ENCODE data around the gene EHBP1. TPM values are rescaled to one million over a fixed set of nuclear protein-coding genes. Genes with fewer than 3 reads are reported as not detected.
A peak's percentile ranks its signal among the peaks of the same experiment; 100 is the strongest.

Gene EHBP1
- 23.1 TPM for polyA plus RNA-seq (2013, experiment 1 of 2)
- 31.1 TPM for polyA plus RNA-seq (2013, experiment 2 of 2)

DNA sequence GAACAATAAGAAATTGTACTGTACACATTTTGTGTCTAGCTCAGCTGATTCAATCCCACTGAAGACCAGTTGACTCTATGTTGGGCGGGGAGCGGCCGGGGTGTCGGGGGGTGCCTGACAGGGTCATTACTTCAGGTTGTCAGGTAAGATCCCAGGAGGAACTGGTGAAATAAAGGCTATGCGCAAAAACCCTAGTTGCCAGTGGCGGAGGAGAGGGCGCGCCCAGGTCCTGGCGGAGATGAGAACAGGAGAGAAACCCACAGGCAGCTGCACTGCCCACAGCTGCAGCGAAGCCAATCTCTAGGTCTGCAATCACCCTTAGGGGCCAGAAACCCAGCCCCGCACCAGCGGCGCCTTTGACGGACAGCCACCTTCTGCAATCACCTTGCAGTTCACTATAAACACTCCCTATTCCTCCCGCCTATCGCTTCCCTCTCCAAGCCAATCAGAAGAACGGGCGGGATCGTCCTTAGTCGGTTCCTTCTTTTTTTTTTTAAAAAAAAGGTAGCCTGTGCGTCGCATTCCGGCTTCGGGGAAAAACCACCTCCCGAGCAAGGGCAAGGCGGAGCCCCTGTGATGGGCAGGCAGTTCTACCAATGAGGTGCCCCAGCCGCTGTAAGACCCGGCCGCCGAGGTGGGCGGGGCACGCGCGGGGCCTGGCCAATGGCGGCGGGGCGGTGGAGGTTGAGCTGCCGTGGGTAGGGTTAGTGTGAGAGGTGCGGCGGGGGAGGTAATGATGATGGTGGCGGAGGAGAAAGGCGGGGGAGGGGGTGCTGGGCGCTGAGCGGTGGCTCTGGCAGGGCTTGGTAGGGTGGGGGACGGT, at the start of gene EHBP1:
EHBP1 (plus strand) TSS at position 707 of the 823 bp plus-strand sequence. CDS start 1,479 bp downstream, outside the sequence.
- 1% methylated on average over 45 of the region's 45 CpGs for WGBS

DNA sequence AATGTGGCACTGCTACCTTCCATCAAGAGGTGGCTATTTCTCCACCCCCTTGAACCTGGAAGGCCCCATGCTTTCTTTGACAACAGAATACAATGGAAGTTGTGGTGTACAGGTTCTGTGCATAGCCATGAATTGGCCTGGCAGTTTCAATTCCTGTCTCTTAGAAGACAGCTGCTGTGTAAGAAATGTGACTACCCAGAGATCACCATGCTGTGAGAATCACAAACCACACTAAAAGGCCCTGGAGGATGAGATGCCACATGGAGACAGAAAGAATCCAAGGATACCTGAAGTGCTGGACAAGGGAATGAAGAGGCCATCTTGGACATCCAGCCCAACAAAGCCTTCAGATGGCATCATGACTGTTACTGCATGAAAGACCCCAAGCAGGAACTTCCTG, 47.7 kb upstream of the EHBP1 start:
- Histone ChIP-seq H3K9ac (ENCODE audit: low read depth, low read length) (no peak overlapping the region), H3K27ac (ENCODE audit: low read depth, low read length) (no peak overlapping the region), H3K36me3 (ENCODE audit: insufficient read depth, low read length) (no peaks in the 10 kb centered on the region), H3K27me3 (ENCODE audit: insufficient read depth, low read length) (no peaks in the 10 kb centered on the region), H3K9me3 (ENCODE audit: insufficient read depth, low read depth, low read length) (no peaks in the 10 kb centered on the region), H3K4me3 (ENCODE audit: low read length) (no peak overlapping the region), H3K4me1 (ENCODE audit: insufficient read depth, low read length) (peaks cover 8% of the 10 kb centered on the region; the same call in 1 of the 2 replicates)

More for the DNA sequence above, at the start of gene EHBP1:
- H3K4me3 ChIP-seq (ENCODE audit: low read length), result peak within 1 kb of the TSS; percentile 79
- peaks cover 23% of the 10 kb centered on the region for H3K36me3 ChIP-seq (ENCODE audit: insufficient read depth, low read length)
- peaks cover 29% of the 10 kb centered on the region; the same call in 1 of the 2 replicates for H3K4me1 ChIP-seq (ENCODE audit: insufficient read depth, low read length)
- H3K9ac ChIP-seq (ENCODE audit: low read depth, low read length), result peak within 1 kb of the TSS; percentile 66
- no peaks in the 10 kb centered on the region for H3K9me3 ChIP-seq (ENCODE audit: insufficient read depth, low read depth, low read length)
- no peaks in the 10 kb centered on the region for H3K27me3 ChIP-seq (ENCODE audit: insufficient read depth, low read length)
- H3K27ac ChIP-seq (ENCODE audit: low read depth, low read length), result peak within 1 kb of the TSS; percentile 63; the same call in 1 of the 2 replicates

DNA sequence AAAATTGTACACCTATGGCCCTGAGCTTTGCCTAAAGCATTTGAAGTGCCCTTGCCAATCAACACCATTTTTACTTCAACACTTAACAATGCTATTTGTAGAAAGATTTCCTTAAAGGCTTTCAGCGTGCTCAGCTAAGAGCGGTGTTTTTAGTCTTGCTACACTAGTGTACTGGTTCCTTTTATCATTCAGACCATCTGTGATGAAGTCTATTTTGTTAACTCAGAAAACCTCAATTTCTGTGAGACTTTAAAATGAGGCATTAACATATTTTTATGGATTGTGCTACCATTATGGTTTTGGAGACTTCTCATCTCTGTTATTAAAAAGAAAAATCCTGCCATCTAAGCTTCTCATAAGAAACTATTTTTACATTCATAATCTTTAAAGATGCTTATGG, 46.6 kb upstream of the EHBP1 start:
- 94% methylated on average over 2 of the region's 2 CpGs for WGBS
- Histone ChIP-seq H3K27me3 (ENCODE audit: insufficient read depth, low read length) (no peaks in the 10 kb centered on the region), H3K27ac (ENCODE audit: low read depth, low read length) (no peak overlapping the region), H3K4me3 (ENCODE audit: low read length) (no peak overlapping the region), H3K9ac (ENCODE audit: low read depth, low read length) (no peak overlapping the region), H3K4me1 (ENCODE audit: insufficient read depth, low read length) (peaks cover 8% of the 10 kb centered on the region; the same call in 1 of the 2 replicates), H3K9me3 (ENCODE audit: insufficient read depth, low read depth, low read length) (no peaks in the 10 kb centered on the region), H3K36me3 (ENCODE audit: insufficient read depth, low read length) (no peaks in the 10 kb centered on the region)

DNA sequence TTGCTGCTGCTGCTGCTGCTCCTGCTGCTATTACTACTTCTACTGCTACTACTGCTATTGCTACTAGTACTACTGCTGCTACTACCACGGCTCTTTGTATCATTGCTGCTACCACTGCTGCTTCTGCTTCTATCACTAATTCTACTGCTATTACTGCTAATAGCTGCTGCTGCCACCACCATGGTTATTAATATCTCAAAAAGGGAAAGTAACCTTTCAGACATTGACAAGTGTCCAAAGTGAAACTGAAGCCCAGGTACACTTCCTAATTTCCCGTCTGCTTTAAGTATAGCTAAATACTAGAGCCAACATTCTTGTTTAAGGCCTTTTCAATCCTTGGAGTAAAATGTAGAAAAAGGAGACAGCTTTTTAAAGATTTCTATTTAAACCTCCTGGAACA, 45.4 kb upstream of the EHBP1 start:
- no peak overlapping the region for H3K27ac ChIP-seq (ENCODE audit: low read depth, low read length)
- H3K4me1 ChIP-seq (ENCODE audit: insufficient read depth, low read length), result peaks cover 8% of the 10 kb centered on the region; the same call in 1 of the 2 replicates
- no peaks in the 10 kb centered on the region for H3K9me3 ChIP-seq (ENCODE audit: insufficient read depth, low read depth, low read length)
- no peak overlapping the region for H3K9ac ChIP-seq (ENCODE audit: low read depth, low read length)
- H3K27me3 ChIP-seq (ENCODE audit: insufficient read depth, low read length), result no peaks in the 10 kb centered on the region
- H3K4me3 ChIP-seq (ENCODE audit: low read length), result no peak overlapping the region
- H3K36me3 ChIP-seq (ENCODE audit: insufficient read depth, low read length), result no peaks in the 10 kb centered on the region
- 93% methylated on average over 2 of the region's 2 CpGs for WGBS

DNA sequence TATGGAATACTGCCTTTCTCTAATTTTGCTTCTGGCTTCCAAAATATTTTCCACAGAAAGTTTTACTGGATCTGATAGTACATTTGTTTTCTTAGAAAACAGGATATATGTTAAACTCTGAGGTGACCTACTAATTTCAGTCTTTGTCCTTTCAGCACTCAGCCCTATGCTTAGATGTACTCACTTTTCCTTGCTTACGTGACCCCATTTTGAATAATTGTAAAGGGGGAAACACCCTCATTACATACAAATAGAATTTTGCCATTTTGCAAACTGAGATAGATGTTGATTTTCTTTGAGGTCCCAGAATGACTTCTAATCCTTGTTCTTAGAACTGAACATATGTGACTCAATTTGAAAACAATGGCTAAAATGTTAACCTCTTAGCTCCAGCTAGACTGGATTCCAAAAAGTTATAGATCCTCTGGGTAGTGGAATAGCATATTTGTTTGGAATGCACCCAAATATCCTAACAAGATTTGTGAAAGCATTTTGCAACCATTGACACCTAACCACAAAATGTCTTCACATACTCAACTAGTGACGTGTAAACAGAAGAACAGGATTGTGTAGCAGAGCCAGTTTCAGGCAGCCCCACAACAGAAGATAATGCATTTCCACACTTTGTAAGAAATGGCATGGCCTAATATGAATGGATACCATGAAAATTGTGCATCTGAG, 44.8 kb upstream of the EHBP1 start:
- H3K4me3 ChIP-seq (ENCODE audit: low read length), result no peak overlapping the region
- WGBS, result 98% methylated on average over 2 of the region's 2 CpGs
- peaks cover 8% of the 10 kb centered on the region; the same call in 1 of the 2 replicates for H3K4me1 ChIP-seq (ENCODE audit: insufficient read depth, low read length)
- H3K27ac ChIP-seq (ENCODE audit: low read depth, low read length), result no peak overlapping the region
- no peaks in the 10 kb centered on the region for H3K9me3 ChIP-seq (ENCODE audit: insufficient read depth, low read depth, low read length)
- no peaks in the 10 kb centered on the region for H3K36me3 ChIP-seq (ENCODE audit: insufficient read depth, low read length)
- no peak overlapping the region for H3K9ac ChIP-seq (ENCODE audit: low read depth, low read length)
- H3K27me3 ChIP-seq (ENCODE audit: insufficient read depth, low read length), result no peaks in the 10 kb centered on the region

DNA sequence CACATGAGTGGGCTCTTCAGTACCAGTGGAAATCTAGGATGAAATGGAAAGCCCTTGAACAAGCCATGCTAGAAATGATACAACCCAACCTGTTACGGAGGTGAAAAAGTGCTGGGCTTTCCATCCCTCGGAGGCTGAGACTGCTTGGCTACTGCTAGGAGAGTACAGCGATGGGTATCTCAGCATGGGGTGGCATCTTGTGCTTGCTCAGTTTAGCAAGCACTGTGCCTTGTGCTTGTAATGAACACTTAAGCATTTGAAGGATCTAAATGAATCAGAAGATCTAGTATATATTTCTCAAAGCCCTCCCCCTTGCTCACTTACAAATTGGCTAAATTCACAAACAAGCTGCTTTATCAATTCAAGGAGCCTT, 44.3 kb upstream of the EHBP1 start:
- H3K27ac ChIP-seq (ENCODE audit: low read depth, low read length), result no peak overlapping the region
- H3K9me3 ChIP-seq (ENCODE audit: insufficient read depth, low read depth, low read length), result no peaks in the 10 kb centered on the region
- WGBS, result 83% methylated on average over 3 of the region's 3 CpGs

DNA sequence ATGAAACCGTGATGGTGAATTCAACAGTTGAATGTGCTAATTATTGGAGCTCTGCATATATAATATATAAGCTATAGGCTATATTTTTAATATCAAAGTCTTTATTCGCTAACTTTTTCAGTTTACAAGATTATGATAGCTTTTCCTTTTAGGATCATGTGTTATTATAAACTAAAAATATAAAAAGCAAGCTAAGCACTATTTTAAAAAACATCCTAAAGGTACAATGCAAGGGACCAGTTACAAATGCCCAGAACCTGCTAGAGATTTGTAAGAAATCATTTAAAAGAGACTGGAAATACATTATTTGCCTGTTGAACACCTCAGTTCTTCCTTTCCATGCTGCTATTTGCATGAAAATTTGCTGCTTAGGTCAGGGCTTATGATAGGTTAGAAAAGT, 43.4 kb upstream of the EHBP1 start:
- H3K4me1 ChIP-seq (ENCODE audit: insufficient read depth, low read length), result peaks cover 8% of the 10 kb centered on the region; the same call in 1 of the 2 replicates
- no peaks in the 10 kb centered on the region for H3K9me3 ChIP-seq (ENCODE audit: insufficient read depth, low read depth, low read length)
- no peak overlapping the region for H3K9ac ChIP-seq (ENCODE audit: low read depth, low read length)
- H3K27me3 ChIP-seq (ENCODE audit: insufficient read depth, low read length), result no peaks in the 10 kb centered on the region
- no peaks in the 10 kb centered on the region for H3K36me3 ChIP-seq (ENCODE audit: insufficient read depth, low read length)
- no CpG with 5 or more reads among the region's 2 CpGs for WGBS
- no peak overlapping the region for H3K4me3 ChIP-seq (ENCODE audit: low read length)
- no peak overlapping the region for H3K27ac ChIP-seq (ENCODE audit: low read depth, low read length)

More for the DNA sequence above, 44.3 kb upstream of the EHBP1 start:
- Histone ChIP-seq H3K36me3 (ENCODE audit: insufficient read depth, low read length) (no peaks in the 10 kb centered on the region), H3K4me3 (ENCODE audit: low read length) (no peak overlapping the region), H3K27me3 (ENCODE audit: insufficient read depth, low read length) (no peaks in the 10 kb centered on the region), H3K4me1 (ENCODE audit: insufficient read depth, low read length) (peaks cover 8% of the 10 kb centered on the region; the same call in 1 of the 2 replicates), H3K9ac (ENCODE audit: low read depth, low read length) (no peak overlapping the region)

DNA sequence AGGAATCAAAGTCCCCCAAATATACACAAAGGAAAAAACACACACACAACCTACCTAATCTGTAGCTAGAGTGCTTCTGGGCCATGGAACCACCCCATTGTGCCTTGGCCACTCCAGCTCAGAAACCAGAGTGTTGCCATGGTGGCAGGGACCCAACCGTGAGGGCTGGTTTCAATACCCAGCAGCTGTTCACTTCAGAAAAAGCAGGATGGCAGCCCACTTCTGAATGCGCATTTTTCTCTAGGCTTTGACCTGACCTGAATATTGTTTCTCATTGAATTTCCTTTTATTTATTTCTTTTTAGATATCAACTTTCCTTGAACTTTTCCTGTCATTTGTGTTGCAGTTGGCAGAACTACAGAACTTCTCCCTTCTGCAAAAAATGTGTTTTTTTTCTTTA, 43.0 kb upstream of the EHBP1 start:
- Histone ChIP-seq H3K4me3 (ENCODE audit: low read length) (no peak overlapping the region), H3K27me3 (ENCODE audit: insufficient read depth, low read length) (no peaks in the 10 kb centered on the region), H3K9me3 (ENCODE audit: insufficient read depth, low read depth, low read length) (no peaks in the 10 kb centered on the region), H3K4me1 (ENCODE audit: insufficient read depth, low read length) (peaks cover 8% of the 10 kb centered on the region; the same call in 1 of the 2 replicates), H3K27ac (ENCODE audit: low read depth, low read length) (no peak overlapping the region), H3K36me3 (ENCODE audit: insufficient read depth, low read length) (no peaks in the 10 kb centered on the region), H3K9ac (ENCODE audit: low read depth, low read length) (no peak overlapping the region)
- 80% methylated on average over 2 of the region's 2 CpGs for WGBS

DNA sequence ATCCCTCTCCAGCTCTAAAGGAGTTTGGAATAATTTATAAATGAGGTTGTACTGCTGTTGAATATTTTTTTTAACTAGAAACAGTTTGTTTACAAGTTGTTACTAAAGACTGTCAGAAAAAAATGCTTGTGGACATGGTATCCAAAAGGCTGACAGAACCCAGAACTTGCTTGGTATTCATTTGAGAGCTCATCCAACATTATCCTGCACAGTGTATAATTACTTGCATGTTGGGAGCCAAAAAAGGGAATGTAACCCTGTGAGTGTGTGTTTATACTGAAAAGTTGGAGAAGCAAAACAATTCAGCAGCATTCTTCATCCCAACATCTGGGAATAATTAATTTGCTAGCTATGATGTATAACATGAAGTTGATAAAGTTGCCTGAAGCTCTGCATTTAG, 42.1 kb upstream of the EHBP1 start:
- Histone ChIP-seq H3K36me3 (ENCODE audit: insufficient read depth, low read length) (no peaks in the 10 kb centered on the region), H3K4me3 (ENCODE audit: low read length) (no peak overlapping the region), H3K9ac (ENCODE audit: low read depth, low read length) (no peak overlapping the region), H3K27me3 (ENCODE audit: insufficient read depth, low read length) (no peaks in the 10 kb centered on the region), H3K27ac (ENCODE audit: low read depth, low read length) (no peak overlapping the region), H3K4me1 (ENCODE audit: insufficient read depth, low read length) (peaks cover 8% of the 10 kb centered on the region; the same call in 1 of the 2 replicates), H3K9me3 (ENCODE audit: insufficient read depth, low read depth, low read length) (no peaks in the 10 kb centered on the region)

DNA sequence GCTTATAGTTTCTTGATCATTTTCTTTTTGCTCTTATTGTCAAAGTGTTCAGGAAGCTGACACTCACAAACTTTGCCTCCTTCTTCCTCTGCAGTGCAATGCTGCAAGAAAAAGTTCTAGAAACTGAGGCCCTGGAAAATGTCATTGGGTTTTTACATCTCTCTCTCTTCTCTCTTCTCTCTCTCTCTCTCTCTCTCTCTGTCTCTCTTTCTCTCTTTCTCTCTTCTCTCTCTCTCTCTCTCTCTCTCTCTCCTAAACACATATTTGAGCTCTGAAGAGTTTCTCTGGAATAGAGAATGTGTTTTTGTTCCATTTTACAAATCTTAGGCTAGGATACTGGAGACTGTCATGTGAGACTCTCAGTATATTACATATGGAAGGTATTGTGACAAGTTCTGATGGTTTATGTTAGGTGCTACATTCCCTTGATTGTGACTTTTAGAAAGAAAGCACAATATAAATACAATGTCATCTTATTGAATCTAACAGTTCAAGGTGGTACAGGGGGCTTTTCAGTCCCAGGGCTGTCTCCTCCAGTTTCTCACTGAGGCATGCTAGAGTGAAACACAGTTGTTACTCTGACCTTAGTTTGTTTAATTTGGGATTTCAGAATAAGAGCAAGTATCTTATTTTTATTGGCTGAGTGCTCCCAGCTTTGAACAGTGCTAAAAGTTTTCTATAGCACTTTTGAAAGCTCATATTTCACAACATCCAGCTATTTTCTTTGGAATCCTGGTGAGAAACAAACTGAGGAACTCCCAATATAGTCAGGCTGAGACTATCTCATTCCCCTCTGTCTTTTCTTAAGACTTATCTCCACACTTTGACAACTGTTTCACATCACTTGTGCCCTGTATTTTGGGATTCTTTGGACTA, 41.4 kb upstream of the EHBP1 start:
- Histone ChIP-seq H3K27me3 (ENCODE audit: insufficient read depth, low read length) (no peaks in the 10 kb centered on the region), H3K9ac (ENCODE audit: low read depth, low read length) (no peak overlapping the region), H3K27ac (ENCODE audit: low read depth, low read length) (no peak overlapping the region), H3K4me3 (ENCODE audit: low read length) (no peak overlapping the region), H3K4me1 (ENCODE audit: insufficient read depth, low read length) (peaks cover 8% of the 10 kb centered on the region; the same call in 1 of the 2 replicates), H3K36me3 (ENCODE audit: insufficient read depth, low read length) (no peaks in the 10 kb centered on the region), H3K9me3 (ENCODE audit: insufficient read depth, low read depth, low read length) (no peaks in the 10 kb centered on the region)
